GM19351 (cell line): Measurements from ENCODE around the gene D2HGDH.
"Not testable (repeated sequence)": the region's sequence is repeated elsewhere in the genome, so short reads cannot be mapped to it uniquely, and the experiment has no call there.

Source experiments
- ATAC-seq: cut with Tn5 transposase; IDR thresholded peaks from one replicate; pipeline ENCODE4 v1.9.1; 2021; ENCODE audit warnings: mild to moderate bottlenecking, moderate library complexity; ENCODE audit not compliant: unreplicated experiment

The D2HGDH gene

GRCh38 chr2:241768251-241768711, 33.9 kb downstream of the D2HGDH start:
- no peak for ATAC-seq

- ATAC-seq: no peak
These were observed 34.4 kb downstream of the D2HGDH start for GRCh38 chr2:241768850-241769249.

GRCh38 chr2:241769819-241770184, 35.4 kb downstream of the D2HGDH start:
- ATAC-seq: no peak

- no peak for ATAC-seq
These were observed 35.9 kb downstream of the D2HGDH start for GRCh38 chr2:241770185-241770935.

GRCh38 chr2:241770936-241771285, 36.5 kb downstream of the D2HGDH start:
- no peak for ATAC-seq

- ATAC-seq: no peak
These were observed 37.0 kb downstream of the D2HGDH start for GRCh38 chr2:241771286-241772062.

- no peak for ATAC-seq
These were observed 37.7 kb downstream of the D2HGDH start for GRCh38 chr2:241772063-241772499.

GRCh38 chr2:241773511-241774418, 39.3 kb downstream of the D2HGDH start:
- no peak for ATAC-seq

GRCh38 chr2:241774419-241775222, 40.2 kb downstream of the D2HGDH start:
- ATAC-seq: no peak

- no peak for ATAC-seq
These were observed 41.1 kb downstream of the D2HGDH start for GRCh38 chr2:241775223-241776177.

- no peak for ATAC-seq
These were observed 42.1 kb downstream of the D2HGDH start, which contains the start of gene GAL3ST2 for GRCh38 chr2:241776336-241777169. TSS of gene GAL3ST2 (plus strand) at chr2:241776822. CDS start at chr2:241776956, 134 bp downstream.

- no peak for ATAC-seq
These were observed 42.8 kb downstream of the D2HGDH start for GRCh38 chr2:241777170-241777685.

GRCh38 chr2:241777686-241778627, 43.5 kb downstream of the D2HGDH start:
- ATAC-seq: no peak

GRCh38 chr2:241780939-241781569, 46.6 kb downstream of the D2HGDH start:
- ATAC-seq: no peak

- ATAC-seq: not testable (repeated sequence)
These were observed 47.6 kb downstream of the D2HGDH start for GRCh38 chr2:241782053-241782452.

GRCh38 chr2:241788135-241788534, 53.7 kb downstream of the D2HGDH start:
- no peak for ATAC-seq
